Type B pancreatic cell (in vitro differentiated cells): ENCODE measurements around the gene RAB9B. TPM values are rescaled to one million over a fixed set of nuclear protein-coding genes. Genes with fewer than 3 reads are reported as not detected.

Experiments
- DNase-seq: peaks from one replicate; pipeline ENCODE4 v3.0.0; 2021; ENCODE audit warnings: mixed read lengths; ENCODE audit not compliant: unreplicated experiment; ENCODE audit errors: extremely low spot score
- H3K27ac Mint-ChIP-seq: 2 replicates; pipeline ENCODE4 v1.8.0; 2021; ENCODE audit warnings: mild to moderate bottlenecking, mixed read lengths
- H3K27me3 Mint-ChIP-seq: 2 replicates; pipeline ENCODE4 v1.8.0; 2021; ENCODE audit warnings: mixed read lengths
- H3K36me3 Mint-ChIP-seq: 2 replicates; pipeline ENCODE4 v1.8.0; 2021; ENCODE audit warnings: mixed read lengths
- H3K4me1 Mint-ChIP-seq: one replicate; pipeline ENCODE4 v1.8.0; 2021; ENCODE audit warnings: mixed read lengths; ENCODE audit not compliant: unreplicated experiment
- H3K4me3 Mint-ChIP-seq: 2 replicates; pipeline ENCODE4 v1.8.0; 2021; ENCODE audit warnings: mild to moderate bottlenecking, mixed read lengths
- H3K9me3 Mint-ChIP-seq: 2 replicates; pipeline ENCODE4 v1.8.0; 2021; ENCODE audit warnings: mixed read lengths
- CTCF ChIP-seq: fragments of 200-600 bp; sonication (generic); conservative IDR thresholded peaks from 2 replicates; pipeline ENCODE4 v1.5.0; 2021; ENCODE audit warnings: antibody characterized with exemption, mild to moderate bottlenecking
- total RNA-seq: library from RNA; stranded (reverse); gene quantifications from 2 replicates; pipeline ENCODE4 v1.2.1, GENCODE V29; 2021; ENCODE audit warnings: low replicate concordance

RAB9B gene
- total RNA-seq, 1 donor from 2014 or later = 2.8 TPM

GRCh38 chrX:103792916-103793544 is 39.0 kb downstream of the RAB9B start:
- no peak for DNase-seq
- Mint-ChIP-seq H3K4me1 (no peaks in the 10 kb centered on the region), H3K4me3 (no peak overlapping the region), H3K9me3 (no peaks in the 10 kb centered on the region), H3K36me3 (no peaks in the 10 kb centered on the region), H3K27me3 (peaks cover 4% of the 10 kb centered on the region), H3K27ac (no peak overlapping the region)
- no peak for TF ChIP-seq CTCF

- TF ChIP-seq CTCF = no peak
- Mint-ChIP-seq H3K36me3 (no peaks in the 10 kb centered on the region), H3K4me1 (no peaks in the 10 kb centered on the region), H3K27me3 (peaks cover 4% of the 10 kb centered on the region), H3K4me3 (no peak overlapping the region), H3K9me3 (no peaks in the 10 kb centered on the region), H3K27ac (no peak overlapping the region)
- DNase-seq = no peak
These were observed 40.1 kb downstream of the RAB9B start for GRCh38 chrX:103791826-103792485.

GRCh38 chrX:103791228-103791627 is 40.8 kb downstream of the RAB9B start:
- Mint-ChIP-seq H3K27me3 (peaks cover 4% of the 10 kb centered on the region), H3K9me3 (no peaks in the 10 kb centered on the region), H3K36me3 (no peaks in the 10 kb centered on the region), H3K4me3 (no peak overlapping the region), H3K27ac (no peak overlapping the region), H3K4me1 (no peaks in the 10 kb centered on the region)
- no peak for DNase-seq
- TF ChIP-seq CTCF = no peak

- Mint-ChIP-seq H3K4me3 (no peak overlapping the region), H3K9me3 (no peaks in the 10 kb centered on the region), H3K27ac (no peak overlapping the region), H3K4me1 (no peaks in the 10 kb centered on the region), H3K27me3 (peaks cover 4% of the 10 kb centered on the region), H3K36me3 (no peaks in the 10 kb centered on the region)
- no peak for DNase-seq
- no peak for TF ChIP-seq CTCF
These were observed 43.1 kb downstream of the RAB9B start for GRCh38 chrX:103789004-103789403.

GRCh38 chrX:103783971-103784370 is 48.1 kb downstream of the RAB9B start:
- peaks cover 2% of the 10 kb centered on the region for H3K4me1 Mint-ChIP-seq

More at GRCh38 chrX:103783971-103784370, 48.1 kb downstream of the RAB9B start:
- H3K27ac Mint-ChIP-seq = no peak overlapping the region
- H3K36me3 Mint-ChIP-seq = no peaks in the 10 kb centered on the region
- H3K27me3 Mint-ChIP-seq = no peaks in the 10 kb centered on the region
- DNase-seq = no peak
- H3K4me3 Mint-ChIP-seq = no peak overlapping the region
- no peak for TF ChIP-seq CTCF
- H3K9me3 Mint-ChIP-seq = no peaks in the 10 kb centered on the region
